Left ventricle myocardium inferior (tissue), 1 donor: ENCODE data around the gene CSTB. TPM values are rescaled to one million over a fixed set of nuclear protein-coding genes. Genes with fewer than 3 reads are reported as not detected.
"Not testable (repeated sequence)": the region's sequence is repeated elsewhere in the genome, so short reads cannot be mapped to it uniquely, and the experiment has no call there.

Experiments used
- DNase-seq: peaks from one replicate; pipeline ENCODE4 v3.0.0-alpha.2; 2020
- H3K27ac ChIP-seq: fragments of 200-600 bp; replicated peaks from 2 replicates; pipeline ENCODE4 v1.8.0; 2021
- H3K27me3 ChIP-seq: fragments of 200-600 bp; 2 replicates; pipeline ENCODE4 v1.8.0; 2021; ENCODE audit warnings: low read depth
- H3K36me3 ChIP-seq: fragments of 200-600 bp; 2 replicates; pipeline ENCODE4 v1.8.0; 2021
- H3K4me1 ChIP-seq: fragments of 200-600 bp; 2 replicates; pipeline ENCODE4 v1.8.0; 2021
- H3K4me3 ChIP-seq: fragments of 200-600 bp; 2 replicates; pipeline ENCODE4 v1.8.0; 2021; ENCODE audit warnings: mild to moderate bottlenecking, moderate library complexity
- H3K9me3 ChIP-seq: fragments of 200-600 bp; replicated peaks from 2 replicates; pipeline ENCODE4 v1.8.0; 2021
- intact Hi-C: fragments of 100-400 bp; cut with micrococcal nuclease; formaldehyde crosslinking; loops from one replicate; pipeline ENCODE4 v1.11.0; 2022
- long read RNA-seq: library from polyadenylated mRNA; unstranded; transcript quantifications from one replicate; pipeline ENCODE4 v2.0.0, GENCODE V29; 2021
- total RNA-seq: library from RNA; stranded (reverse); fragmentation: NEBNext Ultra II Directional; extraction: Animal tissue kit (Norgen Biotek cat#: 25700); gene quantifications from one replicate; pipeline ENCODE4 v1.2.1, GENCODE V29; 2021
- TF ChIP-seq, protein P1 (sequence below): fragments of 200-600 bp; IDR thresholded peaks from 2 replicates; pipeline ENCODE4 v1.8.0; 2021; ENCODE audit warnings: antibody characterized with exemption, mild to moderate bottlenecking, borderline replicate concordance
- donor health status: DM: no; HTN: yes; CAD: no; lungs with severe emphysema.

CSTB gene, protein sequence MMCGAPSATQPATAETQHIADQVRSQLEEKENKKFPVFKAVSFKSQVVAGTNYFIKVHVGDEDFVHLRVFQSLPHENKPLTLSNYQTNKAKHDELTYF
- total RNA-seq: 40.6 TPM
- long read RNA-seq, transcript CSTB-201 (3 exons, 2,164 nt): major isoform, 62 of 69 reads
- long read RNA-seq, transcript CSTB-202 (1 exons, 3,744 nt): minor isoform, 7 of 69 reads
- long read RNA-seq, partial matches to known transcripts: 0 of 69 reads
- long read RNA-seq, other reads (novel, unspliced or antisense): 0 of 69 reads

DNA sequence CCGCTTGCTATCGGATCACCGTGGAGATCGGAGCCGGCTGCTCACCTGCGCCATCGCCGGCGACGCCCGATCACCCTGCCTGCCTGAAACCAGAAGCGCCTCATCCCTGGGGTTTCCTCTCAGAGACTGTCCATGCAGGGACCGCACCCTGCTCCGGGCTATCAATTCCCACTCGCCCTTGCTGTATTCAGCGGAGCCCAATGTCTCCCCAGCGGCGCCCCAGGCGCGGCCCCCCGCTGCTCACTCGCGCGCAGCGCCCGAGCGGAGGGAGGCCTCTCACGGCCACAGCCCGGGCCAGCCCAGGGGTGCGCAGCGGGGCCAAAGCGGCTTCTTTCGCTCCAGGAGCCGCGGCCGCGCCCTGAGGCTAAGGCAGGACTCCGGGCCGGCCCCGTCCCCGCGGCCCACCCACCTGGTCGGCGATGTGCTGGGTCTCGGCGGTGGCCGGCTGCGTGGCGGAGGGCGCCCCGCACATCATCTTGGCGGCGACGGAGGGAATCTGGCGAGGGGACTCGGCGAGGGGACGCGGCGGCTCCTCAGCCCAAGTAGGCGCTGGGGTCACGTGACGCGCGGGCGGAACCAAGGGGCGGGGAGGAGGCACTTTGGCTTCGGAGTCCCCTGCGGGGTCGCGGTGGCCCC is at the start of gene CSTB:
Gene CSTB (minus strand): TSS at position 514 of the 636 bp plus-strand sequence. CDS start 39 bp downstream, at position 475.
- Histone ChIP-seq H3K36me3 (peaks cover 23% of the 10 kb centered on the region), H3K27ac (peak within 1 kb of the TSS; percentile 94), H3K4me1 (peaks cover 37% of the 10 kb centered on the region), H3K27me3 (no peaks in the 10 kb centered on the region), H3K4me3 (peak within 1 kb of the TSS; percentile 94), H3K9me3 (no peaks in the 10 kb centered on the region)
- TF ChIP-seq, protein P1, sequence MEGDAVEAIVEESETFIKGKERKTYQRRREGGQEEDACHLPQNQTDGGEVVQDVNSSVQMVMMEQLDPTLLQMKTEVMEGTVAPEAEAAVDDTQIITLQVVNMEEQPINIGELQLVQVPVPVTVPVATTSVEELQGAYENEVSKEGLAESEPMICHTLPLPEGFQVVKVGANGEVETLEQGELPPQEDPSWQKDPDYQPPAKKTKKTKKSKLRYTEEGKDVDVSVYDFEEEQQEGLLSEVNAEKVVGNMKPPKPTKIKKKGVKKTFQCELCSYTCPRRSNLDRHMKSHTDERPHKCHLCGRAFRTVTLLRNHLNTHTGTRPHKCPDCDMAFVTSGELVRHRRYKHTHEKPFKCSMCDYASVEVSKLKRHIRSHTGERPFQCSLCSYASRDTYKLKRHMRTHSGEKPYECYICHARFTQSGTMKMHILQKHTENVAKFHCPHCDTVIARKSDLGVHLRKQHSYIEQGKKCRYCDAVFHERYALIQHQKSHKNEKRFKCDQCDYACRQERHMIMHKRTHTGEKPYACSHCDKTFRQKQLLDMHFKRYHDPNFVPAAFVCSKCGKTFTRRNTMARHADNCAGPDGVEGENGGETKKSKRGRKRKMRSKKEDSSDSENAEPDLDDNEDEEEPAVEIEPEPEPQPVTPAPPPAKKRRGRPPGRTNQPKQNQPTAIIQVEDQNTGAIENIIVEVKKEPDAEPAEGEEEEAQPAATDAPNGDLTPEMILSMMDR: no peak
- DNase-seq: peak; percentile 88
- intact Hi-C loops: no loop called here

GRCh38 chr21:43825242-43825935 is 49.3 kb upstream of the CSTB start:
- Histone ChIP-seq H3K9me3 (no peaks in the 10 kb centered on the region), H3K4me3 (no peak overlapping the region), H3K27me3 (peaks cover 45% of the 10 kb centered on the region), H3K27ac (no peak overlapping the region), H3K4me1 (peaks cover 10% of the 10 kb centered on the region), H3K36me3 (no peaks in the 10 kb centered on the region)
- TF ChIP-seq, protein P1: no peak
- no peak for DNase-seq
- intact Hi-C loops: no loop called here

- Histone ChIP-seq H3K27me3 (peaks cover 37% of the 10 kb centered on the region), H3K4me1 (peaks cover 10% of the 10 kb centered on the region), H3K36me3 (no peaks in the 10 kb centered on the region), H3K4me3 (no peak overlapping the region), H3K9me3 (no peaks in the 10 kb centered on the region), H3K27ac (no peak overlapping the region)
- TF ChIP-seq, protein P1: no peak
- DNase-seq: no peak
- intact Hi-C loops: no loop called here
Observed at GRCh38 chr21:43824333-43825241, 48.5 kb upstream of the CSTB start.

- H3K4me1 ChIP-seq, H3K4me3 ChIP-seq, intact Hi-C loops, DNase-seq, H3K9me3 ChIP-seq, H3K36me3 ChIP-seq, H3K27ac ChIP-seq: not testable (repeated sequence)
- peaks cover 22% of the 10 kb centered on the region for H3K27me3 ChIP-seq
Observed at GRCh38 chr21:43822741-43823140, 46.6 kb upstream of the CSTB start.

- intact Hi-C loops, H3K27ac ChIP-seq, H3K4me1 ChIP-seq, H3K9me3 ChIP-seq, DNase-seq, H3K36me3 ChIP-seq, H3K4me3 ChIP-seq: not testable (repeated sequence)
- H3K27me3 ChIP-seq: peaks cover 16% of the 10 kb centered on the region
Observed at GRCh38 chr21:43822166-43822565, 46.1 kb upstream of the CSTB start.

DNA sequence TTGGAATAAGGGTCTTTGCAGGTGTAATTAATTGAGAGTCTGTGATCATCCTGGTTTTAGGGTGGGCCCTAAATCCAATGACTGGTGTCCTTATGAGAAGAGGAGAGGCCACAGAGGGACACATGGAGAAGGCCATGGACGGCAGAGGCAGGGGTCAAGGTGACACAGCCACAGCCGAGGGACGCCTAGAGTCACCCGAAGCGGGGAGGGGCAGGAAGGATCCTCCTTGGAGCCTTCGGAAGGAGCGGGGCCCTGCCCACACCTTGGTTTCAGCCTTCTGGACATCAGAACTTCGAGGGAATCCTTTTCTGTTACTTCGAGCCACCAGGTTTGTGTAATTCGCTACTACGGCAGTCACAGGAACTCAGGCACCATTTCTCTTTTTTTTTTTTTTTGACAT is 44.4 kb upstream of the CSTB start:
- Histone ChIP-seq H3K4me1 (no peaks in the 10 kb centered on the region), H3K4me3 (no peak overlapping the region), H3K27me3 (no peaks in the 10 kb centered on the region), H3K9me3 (peaks cover 8% of the 10 kb centered on the region), H3K27ac (no peak overlapping the region), H3K36me3 (no peaks in the 10 kb centered on the region)
- TF ChIP-seq, protein P1: no peak
- intact Hi-C loops: no loop called here
- no peak for DNase-seq
